Measurements from ENCODE around the gene ADRB2. TPM values are rescaled to one million over a fixed set of nuclear protein-coding genes. Genes with fewer than 3 reads are reported as not detected.

ADRB2 gene
- total RNA-seq, 6 experiments from 2014 or later, result 0.99 to 2.8 (median 1.8) TPM

DNA sequence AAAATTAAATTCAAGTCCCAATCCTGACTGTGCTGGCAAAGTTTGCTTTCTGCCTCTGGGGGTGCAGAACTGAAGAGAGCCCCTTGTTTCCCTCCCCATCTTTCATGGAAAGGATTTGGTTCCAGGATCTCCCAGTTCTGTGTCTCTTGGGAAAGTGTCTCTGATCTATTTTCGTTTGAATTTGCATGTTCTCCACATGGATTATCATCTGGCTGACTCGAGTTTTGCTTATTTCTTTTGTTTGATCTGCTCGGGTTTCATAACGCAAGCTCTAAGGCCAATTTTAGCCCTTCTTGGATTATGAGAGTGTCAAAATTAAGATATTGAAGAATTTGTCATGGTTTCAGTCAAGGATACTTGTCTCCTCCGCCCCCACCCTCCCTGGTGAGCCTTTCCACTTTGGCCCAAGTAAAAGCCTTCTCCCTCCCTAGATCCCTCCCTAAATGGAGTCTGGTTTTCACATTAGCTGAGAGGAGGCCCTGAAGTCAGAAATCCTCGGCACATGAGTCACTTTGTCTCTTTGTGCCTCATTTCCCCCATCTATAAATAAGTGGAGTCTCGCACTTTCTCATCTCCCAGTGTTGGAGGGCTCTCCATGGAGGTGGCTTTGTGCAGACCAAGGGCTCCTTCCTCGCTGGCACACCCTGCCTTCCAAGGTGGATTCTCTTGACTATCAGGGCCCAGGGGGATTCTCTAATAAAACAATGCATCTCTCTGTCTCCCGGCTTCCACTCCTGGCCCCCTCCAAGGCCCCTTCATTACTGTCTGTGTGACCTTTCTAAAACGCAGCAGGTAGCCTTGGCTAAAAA is 17.3 kb downstream of the ADRB2 start:
- DNase-seq (no peak), ATAC-seq (no peak)
- intact Hi-C loops (cut with DNase I), result no loop called here
- Histone ChIP-seq H3K4me3 (no peak overlapping the region), H3K27ac (no peak overlapping the region), H3K9me3 (no peaks in the 10 kb centered on the region), H3K36me3 (no peaks in the 10 kb centered on the region), H3K4me1 (peaks cover 0 to 22% (median 5%) of the 10 kb centered on the region in 4 donors), H3K27me3 (no peaks in the 10 kb centered on the region)
- TF ChIP-seq CTCF (IDR thresholded peaks at IDR 0.05) (no peak), POLR2A (IDR thresholded peaks at IDR 0.05) (no peak)
- 82% methylated on average over 9 of the region's 10 CpGs for WGBS (ENCODE audit: insufficient coverage, low coverage, low lambda C conversion rate, missing lambda C conversion rate)

DNA sequence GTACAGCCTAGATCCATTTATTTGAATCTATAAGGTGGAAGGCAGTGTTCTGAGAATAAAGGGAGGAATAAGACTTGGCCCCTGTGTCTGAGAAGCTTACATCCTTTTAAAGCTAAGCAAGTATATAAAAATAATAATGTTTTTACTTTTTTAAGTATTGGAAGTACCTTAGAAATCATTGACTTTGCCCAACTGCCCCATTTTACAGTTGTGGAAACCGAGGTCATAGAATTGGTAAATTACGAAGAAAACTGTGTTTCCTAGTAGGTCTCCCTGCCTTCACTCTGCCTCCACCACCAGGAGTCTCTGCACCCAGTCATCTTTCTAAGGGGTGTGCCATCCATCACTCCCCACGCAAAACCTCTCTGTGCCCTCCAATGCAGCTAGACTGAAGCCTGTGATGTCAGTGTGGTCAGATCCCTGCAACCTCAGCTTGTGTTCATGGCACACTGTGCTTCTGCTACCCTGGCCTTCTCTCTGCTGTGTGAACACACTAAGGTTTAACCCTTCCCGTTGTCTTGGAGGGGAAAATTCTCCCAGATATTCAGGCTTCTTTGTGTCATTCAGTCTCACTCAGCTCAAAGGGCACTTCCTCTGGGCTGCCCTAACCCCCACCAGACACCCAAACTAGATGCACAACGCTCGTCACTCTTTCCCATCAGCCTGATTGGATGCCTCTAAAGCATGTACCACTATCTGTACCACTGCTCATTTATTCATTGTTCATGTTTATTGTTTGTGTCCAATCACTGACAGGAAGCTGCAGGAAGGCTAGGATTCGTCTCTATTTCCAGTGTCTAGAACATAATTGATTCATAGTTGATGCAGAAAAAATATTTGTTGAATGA is 18.2 kb downstream of the ADRB2 start:
- intact Hi-C loops (cut with DNase I), result no loop called here
- Histone ChIP-seq H3K27me3 (no peaks in the 10 kb centered on the region), H3K4me1 (peaks cover 0 to 22% (median 5%) of the 10 kb centered on the region in 4 donors), H3K9me3 (no peaks in the 10 kb centered on the region), H3K36me3 (no peaks in the 10 kb centered on the region), H3K27ac (no peak overlapping the region), H3K4me3 (no peak overlapping the region)
- TF ChIP-seq POLR2A (IDR thresholded peaks at IDR 0.05) (no peak), CTCF (IDR thresholded peaks at IDR 0.05) (no peak)
- DNase-seq, result no peak
- WGBS (ENCODE audit: insufficient coverage, low coverage, low lambda C conversion rate, missing lambda C conversion rate), result 72% methylated on average over 7 of the region's 7 CpGs
- ATAC-seq, result no peak

- no peak overlapping the region for H3K27ac ChIP-seq
- intact Hi-C loops (cut with DNase I), result no loop called here
- H3K4me3 ChIP-seq, result no peak overlapping the region
- TF ChIP-seq POLR2A (IDR thresholded peaks at IDR 0.05), result no peak
- no peak for TF ChIP-seq CTCF (IDR thresholded peaks at IDR 0.05)
- no peaks in the 10 kb centered on the region for H3K9me3 ChIP-seq
- no peak for ATAC-seq
- no peaks in the 10 kb centered on the region for H3K27me3 ChIP-seq
- no peaks in the 10 kb centered on the region for H3K36me3 ChIP-seq
- no peak for DNase-seq
- peaks cover 0 to 9% (median 3%) of the 10 kb centered on the region in 4 donors for H3K4me1 ChIP-seq
These were observed 20.5 kb downstream of the ADRB2 start for GRCh38 chr5:148846930-148847329.

DNA sequence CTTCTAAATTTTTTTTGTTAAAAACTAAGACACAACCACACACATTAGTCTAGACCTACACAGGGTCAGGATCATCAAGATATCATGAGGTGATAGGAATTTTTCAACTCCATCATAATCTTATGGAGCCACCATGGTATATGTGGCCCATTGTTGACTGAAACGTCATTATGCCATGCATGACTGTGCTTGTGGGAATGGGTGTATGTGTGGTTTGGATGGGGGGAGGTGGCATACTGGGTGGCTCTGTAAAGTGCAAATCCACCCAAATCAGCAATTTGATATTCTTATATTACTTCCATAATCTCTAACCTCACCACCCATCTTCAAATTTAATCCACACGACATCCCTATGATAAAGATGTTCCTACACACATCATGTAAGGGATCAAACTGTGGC is 21.0 kb downstream of the ADRB2 start:
- Histone ChIP-seq H3K27ac (no peak overlapping the region), H3K27me3 (no peaks in the 10 kb centered on the region), H3K4me3 (no peak overlapping the region), H3K4me1 (peaks cover 0 to 4% (median under 1%) of the 10 kb centered on the region in 4 donors), H3K36me3 (no peaks in the 10 kb centered on the region), H3K9me3 (no peaks in the 10 kb centered on the region)
- DNase-seq (no peak), ATAC-seq (no peak)
- intact Hi-C loops (cut with DNase I), result no loop called here
- TF ChIP-seq CTCF (IDR thresholded peaks at IDR 0.05) (no peak), POLR2A (IDR thresholded peaks at IDR 0.05) (no peak)
- whole genome bisulfite sequencing (ENCODE audit: insufficient coverage, low coverage, low lambda C conversion rate, missing lambda C conversion rate), result 80% methylated on average over 2 of the region's 2 CpGs

Data from right lobe of liver (tissue), 6 donors.